Measurements from ENCODE around the gene FLRT2.

GRCh38 chr14:85597701-85598100 lies 67.8 kb downstream of the FLRT2 start:
- no peak for TF ChIP-seq TAF1 (IDR thresholded peaks at IDR 0.05; ENCODE audit: borderline replicate concordance, insufficient read depth, low read length)
- TF ChIP-seq SIN3A (IDR thresholded peaks at IDR 0.05; ENCODE audit: borderline replicate concordance, insufficient read depth, low read length), result no peak
